Measurements from ENCODE around the gene JAM2. TPM values are rescaled to one million over a fixed set of nuclear protein-coding genes. Genes with fewer than 3 reads are reported as not detected.
"Not testable (repeated sequence)": the region's sequence is repeated elsewhere in the genome, so short reads cannot be mapped to it uniquely, and the experiment has no call there.

JAM2 gene
- total RNA-seq, 1 experiment from 2014 or later = 6.0 TPM

DNA sequence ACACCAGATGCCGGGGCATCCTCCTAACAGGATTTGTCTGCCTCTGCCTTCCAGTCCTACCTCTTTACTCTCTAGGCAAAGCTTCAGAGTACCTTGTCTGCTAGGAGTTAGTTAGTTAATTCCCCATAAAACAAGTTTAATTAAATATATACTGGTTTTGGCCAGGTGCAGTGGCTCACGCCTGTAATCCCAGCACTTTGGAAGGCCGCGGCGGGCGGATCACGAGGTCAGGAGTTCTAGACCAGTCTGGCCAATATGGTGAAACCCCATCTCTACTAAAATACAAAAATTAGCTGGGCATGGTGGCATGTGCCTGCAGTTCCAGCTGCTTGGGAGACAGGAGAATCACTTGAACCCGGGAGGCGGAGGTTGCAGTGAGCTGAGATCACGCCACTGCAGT lies 75.0 kb downstream of the JAM2 start:
- not testable (repeated sequence) for DNase-seq (ENCODE audit: low read depth)

DNA sequence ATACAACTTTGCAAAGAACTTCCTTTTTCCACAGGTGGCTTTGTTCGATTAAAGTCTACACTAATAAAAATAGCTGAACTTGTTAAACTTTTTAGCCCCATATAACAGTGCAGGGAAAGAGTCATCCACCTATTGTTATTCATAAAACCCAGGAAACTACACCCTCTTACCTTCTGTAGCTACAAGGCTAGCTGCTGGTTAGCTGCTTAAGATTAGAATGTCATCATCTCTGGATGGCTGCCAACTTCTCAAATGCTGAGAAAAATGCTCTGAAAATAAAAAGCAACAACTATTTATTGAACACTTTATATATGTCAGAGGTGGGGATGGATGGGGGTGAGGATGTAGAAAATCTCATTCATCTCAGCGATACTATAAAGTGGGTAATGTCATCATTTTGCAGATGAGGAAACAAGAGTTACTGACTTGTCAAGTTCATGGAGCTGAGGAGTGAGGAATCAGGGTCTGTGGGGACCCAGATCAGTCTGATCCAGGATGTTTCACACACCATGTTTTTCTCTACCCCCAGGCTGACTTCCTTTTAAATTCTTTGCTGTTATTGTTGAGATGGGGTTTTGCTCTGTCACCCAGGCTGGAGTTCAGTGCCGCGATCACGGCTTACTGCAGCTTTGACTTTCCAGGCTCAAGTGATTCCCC lies 78.6 kb downstream of the JAM2 start:
- no peak for DNase-seq (ENCODE audit: low read depth)

DNA sequence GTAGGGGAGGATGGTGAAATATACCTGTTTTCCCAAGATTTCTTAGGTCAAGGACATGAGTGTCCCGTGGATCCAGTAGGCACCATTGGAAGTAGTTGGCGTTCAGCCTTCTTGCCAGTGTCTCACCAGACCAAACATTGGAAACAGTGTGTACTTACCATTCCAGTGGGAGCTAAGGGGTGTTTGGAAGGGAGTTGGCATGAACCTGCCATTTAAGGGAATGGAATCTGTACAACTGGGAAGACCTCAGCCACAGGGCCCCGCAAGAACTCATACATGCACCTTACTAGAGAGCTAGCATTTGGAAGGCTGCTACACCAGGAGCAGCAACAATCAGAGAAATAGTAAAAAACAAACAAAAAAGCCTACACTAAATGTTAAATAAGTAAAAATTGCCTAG lies 82.9 kb downstream of the JAM2 start:
- no peak for DNase-seq (ENCODE audit: low read depth)

DNA sequence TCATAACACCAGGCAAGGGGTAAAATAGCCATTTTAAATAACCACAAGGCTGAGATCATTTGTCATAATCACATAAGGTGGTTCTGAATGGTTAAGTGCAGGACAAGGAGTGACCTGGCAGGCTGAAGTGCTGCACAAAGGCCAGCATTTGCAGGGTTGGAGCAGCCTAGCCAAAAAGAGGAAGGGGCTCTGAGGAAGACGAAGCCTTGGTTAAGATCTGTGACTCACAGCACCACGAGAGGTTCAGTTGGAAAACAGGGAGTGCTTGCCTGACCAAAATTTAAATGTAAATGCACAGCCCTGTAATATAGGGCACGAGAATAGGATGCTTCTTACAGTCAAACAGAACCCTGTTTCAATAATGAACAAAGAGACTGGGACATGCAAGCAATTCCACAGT lies 83.6 kb downstream of the JAM2 start:
- DNase-seq (ENCODE audit: low read depth) = no peak

- no peak for DNase-seq (ENCODE audit: low read depth)
Observed at GRCh38 chr21:25732091-25732760, 93.2 kb downstream of the JAM2 start.

GRCh38 chr21:25733859-25734653 lies 95.0 kb downstream of the JAM2 start:
- peak; percentile 44 for DNase-seq (ENCODE audit: low read depth)

DNA sequence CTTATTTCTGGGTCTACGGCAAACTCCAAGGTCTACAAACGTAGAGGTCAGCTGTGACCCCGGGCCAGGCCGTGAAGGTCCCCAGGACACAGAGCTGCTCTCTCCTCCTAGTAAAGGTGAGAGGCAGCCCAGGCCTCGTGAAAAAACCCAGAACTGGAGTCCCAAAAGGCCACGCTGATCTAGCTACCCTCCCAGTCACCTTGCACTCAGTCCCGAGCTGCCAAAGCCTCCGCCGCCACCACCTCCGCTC lies 95.5 kb downstream of the JAM2 start:
- no peak for DNase-seq (ENCODE audit: low read depth)

DNA sequence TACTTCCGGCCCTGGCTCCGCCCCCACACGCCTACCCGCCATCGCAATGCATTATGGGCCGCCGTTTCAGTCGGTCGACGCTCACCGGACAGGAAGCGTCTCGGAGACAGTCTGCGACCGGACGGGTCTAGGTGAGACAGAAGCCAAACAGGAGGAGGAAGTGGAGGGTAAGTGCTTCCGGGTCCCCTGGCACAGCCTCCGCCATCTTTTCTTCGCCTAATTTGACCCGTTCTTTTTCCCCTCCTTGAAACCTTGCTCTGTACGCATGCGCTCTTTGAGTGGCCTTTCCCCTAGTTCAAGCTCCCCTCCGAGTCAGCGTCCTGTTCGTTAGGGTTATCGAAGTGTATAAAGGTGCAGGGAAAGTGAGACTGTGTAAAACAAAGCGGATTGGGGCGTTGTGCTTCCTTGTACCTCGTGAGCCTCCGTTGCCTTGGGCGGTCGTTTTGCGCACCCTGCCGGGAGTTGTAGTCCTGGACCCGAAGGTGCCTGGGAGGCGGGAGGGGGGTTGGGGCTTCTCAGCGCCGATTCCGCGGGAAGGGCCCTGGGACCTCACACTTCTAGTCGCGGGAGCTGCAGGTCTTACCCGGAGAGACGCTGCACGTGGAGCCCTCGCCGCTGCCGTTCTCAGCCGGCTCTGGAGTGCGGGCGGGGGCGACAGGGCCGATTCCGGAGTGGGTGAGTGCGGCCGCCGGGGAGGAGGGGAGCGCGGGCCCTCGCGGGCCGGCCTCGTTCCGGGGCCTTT lies 96.0 kb downstream of the JAM2 start, which contains the start of the genes ATP5PF and GABPA:
ATP5PF (minus strand) TSS at position 1 of the 742 bp plus-strand sequence. CDS start 5,110 bp downstream, outside the sequence.
GABPA (plus strand) TSS at position 69 of the 742 bp plus-strand sequence. CDS start 6,627 bp downstream, outside the sequence.
- peak; percentile 99 for DNase-seq (ENCODE audit: low read depth)

DNA sequence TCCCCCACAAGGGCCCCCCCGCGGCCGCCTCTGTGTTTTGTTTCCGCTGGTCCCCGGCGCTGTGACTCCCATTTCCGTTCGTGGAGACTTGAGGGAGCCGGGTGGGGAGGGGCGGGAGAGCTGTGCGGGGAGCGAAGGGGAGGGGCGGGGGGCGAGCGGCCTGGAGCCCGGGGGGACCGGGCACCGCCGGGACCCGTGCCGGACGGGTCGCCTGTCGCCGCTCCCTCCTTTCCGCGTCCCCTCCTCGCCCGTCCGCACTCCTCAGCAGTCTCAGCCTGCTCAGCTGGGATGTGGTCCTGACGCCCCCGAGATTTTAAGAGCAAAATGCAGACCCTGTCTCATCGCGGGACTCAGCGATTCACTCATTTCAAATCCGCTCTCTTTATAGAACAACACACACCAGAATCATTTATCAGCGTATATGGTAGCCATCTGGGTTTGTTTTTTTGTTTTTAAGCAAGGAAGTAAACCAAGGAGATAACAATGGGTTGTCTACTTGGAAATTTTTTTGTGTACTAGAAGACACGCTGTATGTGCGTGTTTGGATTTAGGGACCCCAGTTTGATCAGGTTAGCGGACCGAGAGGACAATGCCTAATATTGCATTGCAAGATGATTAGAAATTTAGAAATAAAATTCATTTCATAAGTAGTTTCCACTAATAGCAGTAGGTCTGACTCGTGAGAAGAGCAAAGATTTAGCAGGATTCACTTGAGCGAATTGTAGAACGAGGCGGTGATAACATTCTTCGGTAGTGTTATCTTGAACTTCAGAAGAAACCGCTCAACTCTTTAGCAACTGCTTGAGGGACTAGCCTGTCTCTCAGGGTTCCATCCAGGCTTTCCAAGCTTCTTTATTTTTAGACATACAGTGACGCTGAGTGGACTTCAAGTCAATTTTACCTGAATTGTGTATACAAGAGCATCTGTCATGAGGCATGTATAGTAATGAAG lies 96.9 kb downstream of the JAM2 start:
- DNase-seq (ENCODE audit: low read depth) = peak; percentile 86

DNA sequence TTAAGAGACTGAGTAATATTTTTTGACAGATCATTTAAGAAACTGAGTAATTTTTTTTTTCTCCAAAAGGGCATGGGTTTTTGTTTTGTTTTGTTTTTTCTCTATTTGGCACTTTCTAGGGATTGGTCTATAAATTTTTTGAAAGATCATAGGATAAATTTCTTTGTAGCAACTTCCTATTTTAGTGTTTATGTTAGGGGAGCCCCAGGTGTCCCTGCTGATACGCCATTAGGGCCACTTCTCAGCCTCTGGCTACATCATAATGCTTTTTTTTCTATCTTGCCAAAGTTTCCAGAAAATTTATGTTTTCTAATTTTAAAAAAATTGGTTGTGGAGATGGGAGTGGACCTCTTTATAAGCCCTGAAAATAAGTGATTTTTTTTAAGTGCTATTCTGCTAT lies 98.4 kb downstream of the JAM2 start:
- DNase-seq (ENCODE audit: low read depth) = no peak

DNA sequence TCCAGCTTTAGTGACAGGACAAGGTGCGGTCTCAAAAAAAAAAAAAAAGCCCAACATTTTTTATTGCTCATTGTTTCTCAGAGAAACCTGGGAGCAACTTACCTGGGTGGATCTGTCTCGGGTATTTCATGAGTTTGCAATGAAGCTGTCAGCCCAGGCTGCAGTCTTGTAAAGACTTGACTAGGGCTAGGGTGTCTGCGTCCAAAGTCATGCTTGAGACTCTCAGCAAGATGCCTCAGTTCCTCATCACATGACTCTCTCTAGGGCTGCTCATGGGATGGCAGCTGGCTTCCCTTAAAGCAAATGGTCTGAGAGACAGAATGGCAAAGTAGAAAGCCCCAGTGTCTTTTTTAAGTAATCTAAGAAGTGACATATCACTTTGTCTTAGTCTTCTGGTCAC lies 103.8 kb downstream of the JAM2 start:
- DNase-seq (ENCODE audit: low read depth) = no peak

- no peak for DNase-seq (ENCODE audit: low read depth)
Observed at GRCh38 chr21:25744854-25745253, 105.8 kb downstream of the JAM2 start.

GRCh38 chr21:25750085-25750484 lies 111.0 kb downstream of the JAM2 start:
- peak; percentile 70 for DNase-seq (ENCODE audit: low read depth)

DNA sequence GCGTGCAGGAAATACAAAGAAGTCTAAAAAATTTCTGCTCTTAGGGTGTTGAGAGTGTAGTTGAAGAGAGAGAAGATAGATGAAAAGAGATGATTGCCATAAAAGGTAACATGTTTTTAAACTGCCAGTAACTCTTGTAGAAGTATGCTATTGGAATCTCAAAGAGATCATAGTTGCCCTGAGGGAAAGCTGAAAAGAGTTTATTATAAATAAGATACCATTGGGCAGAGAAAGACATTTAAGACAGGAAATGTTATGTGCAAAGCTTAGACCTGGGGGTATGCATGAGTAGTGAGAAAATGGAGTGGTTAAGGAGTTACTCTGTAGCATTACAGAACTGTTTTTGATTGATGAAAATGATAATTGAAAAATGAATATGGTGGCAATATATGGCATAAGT lies 113.4 kb downstream of the JAM2 start:
- no peak for DNase-seq (ENCODE audit: low read depth)

- no peak for DNase-seq (ENCODE audit: low read depth)
Observed at GRCh38 chr21:25756190-25756932, 117.3 kb downstream of the JAM2 start.

DNA sequence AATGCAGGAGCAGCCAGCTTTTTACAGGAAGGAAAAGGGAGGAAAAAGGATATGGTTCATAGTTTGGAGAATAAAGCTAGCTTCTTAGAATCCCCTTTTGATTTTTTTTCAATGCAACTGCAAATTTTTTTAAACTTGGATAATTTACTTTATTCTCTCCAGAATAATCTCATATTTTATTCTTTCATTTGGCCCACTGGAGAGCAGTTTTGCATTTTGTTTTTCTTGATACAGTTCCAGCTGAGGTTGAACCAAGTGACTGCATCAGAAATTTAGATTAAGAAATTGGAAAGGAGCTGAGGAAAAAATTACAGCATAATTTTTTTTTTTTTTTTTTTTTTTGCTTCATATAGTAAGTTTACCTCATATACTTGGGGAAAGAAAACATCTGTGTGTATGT lies 118.5 kb downstream of the JAM2 start:
- no peak for DNase-seq (ENCODE audit: low read depth)

DNA sequence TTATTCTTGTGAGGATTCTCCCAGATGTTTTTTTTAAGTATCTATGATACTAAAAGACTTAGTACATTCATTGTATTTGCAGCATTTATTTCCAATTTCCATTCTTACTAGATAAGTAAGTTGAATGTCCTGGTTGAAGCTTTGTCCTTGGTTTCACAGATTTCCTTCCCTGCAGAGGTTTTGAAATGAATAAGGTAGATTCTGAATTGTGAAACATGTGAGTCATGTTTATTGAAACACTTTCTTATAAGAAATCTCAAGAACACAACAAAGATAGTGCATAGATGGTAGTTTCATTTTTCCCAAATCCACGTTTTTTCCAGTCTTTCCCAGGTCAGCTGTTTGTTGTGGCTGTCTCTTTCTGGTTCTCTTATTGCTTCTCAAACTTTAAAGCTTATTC lies 120.5 kb downstream of the JAM2 start:
- peak; percentile 3 for DNase-seq (ENCODE audit: low read depth)

GRCh38 chr21:25760061-25760460 lies 121.0 kb downstream of the JAM2 start:
- DNase-seq (ENCODE audit: low read depth) = no peak

GRCh38 chr21:25760677-25761076 lies 121.6 kb downstream of the JAM2 start:
- no peak for DNase-seq (ENCODE audit: low read depth)

DNA sequence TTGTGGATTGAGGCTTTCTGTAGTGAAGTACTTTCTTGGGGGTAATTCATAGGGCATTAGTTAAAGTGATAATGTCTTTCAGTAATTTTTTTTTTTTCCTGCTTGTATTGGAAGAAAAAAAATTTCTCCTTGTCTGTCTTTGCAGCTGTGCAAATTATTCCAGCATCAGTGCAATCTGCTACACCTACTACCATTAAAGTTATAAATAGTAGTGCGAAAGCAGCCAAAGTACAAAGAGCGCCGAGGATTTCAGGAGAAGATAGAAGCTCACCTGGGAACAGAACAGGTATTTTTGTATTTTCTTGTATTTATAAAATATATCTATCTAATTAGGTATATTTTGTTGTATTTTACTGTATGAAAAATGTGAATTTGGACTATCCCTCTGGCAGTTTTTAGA lies 125.0 kb downstream of the JAM2 start:
- no peak for DNase-seq (ENCODE audit: low read depth)
